NCI-H128 (cell line): ENCODE results near the gene CACNA2D3.

Source experiments
- DNase-seq: peaks from one replicate; lab custom pipeline; 2025; ENCODE audit not compliant: unreplicated experiment; lab: John Stamatoyannopoulos, UW

The CACNA2D3 gene

GRCh38 chr3:54895613-54896012 lies 773.3 kb downstream of the CACNA2D3 start:
- DNase-seq = no peak

- DNase-seq = no peak
Observed at GRCh38 chr3:54897028-54897711, 774.8 kb downstream of the CACNA2D3 start.

DNA sequence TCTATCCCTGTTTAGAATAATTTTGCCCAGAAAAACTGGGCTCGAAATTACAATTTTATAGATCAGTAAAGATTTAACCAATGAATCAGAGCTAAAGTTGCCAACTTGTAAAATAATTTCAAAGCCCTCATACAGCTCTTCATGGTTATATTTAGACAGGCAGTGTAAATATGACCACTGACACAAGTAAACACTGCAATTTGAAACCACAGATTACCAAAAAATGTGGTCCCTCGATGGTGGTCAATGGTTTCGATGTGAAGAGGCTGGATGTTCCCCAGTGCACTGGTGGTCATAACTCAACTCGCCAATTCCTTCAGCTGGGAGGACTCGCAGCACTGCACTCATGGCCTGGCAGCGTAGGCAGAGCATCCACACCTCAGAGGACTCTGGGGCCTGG lies 776.9 kb downstream of the CACNA2D3 start:
- no peak for DNase-seq

DNA sequence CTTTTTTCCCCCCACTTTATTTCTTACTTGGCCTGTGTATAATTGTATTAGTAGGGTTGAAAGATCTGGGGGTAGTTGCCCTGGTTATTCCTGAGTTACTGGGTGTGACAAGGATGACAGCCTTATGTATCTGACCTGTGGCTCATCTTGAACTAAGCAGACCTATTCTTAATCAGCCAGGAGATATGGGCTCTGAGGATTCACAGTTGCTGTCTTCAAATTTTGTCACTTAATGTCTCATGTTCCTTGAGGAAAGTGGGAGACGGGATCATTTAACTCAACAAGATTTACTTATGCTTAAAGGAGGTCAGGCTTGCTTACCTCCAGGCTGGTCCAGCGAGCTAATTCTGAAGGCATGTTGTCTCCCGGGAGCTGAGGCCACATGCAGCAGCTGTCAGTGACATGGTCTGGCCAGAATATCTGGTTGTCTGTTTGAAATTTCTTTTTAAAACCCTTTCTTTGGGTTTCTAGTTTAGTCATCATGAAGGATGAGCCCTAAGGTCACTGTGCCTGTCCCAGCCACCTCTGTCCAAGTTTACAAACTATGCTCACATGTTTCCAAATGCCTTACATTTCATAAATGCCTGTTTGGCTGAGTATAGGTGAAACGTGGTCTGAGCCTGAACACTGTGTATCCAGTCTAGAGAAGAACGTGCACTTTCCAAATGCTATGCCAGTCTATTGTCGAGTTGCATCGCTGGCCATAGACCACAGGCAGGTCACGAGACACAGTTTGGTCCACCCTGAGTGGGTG lies 778.7 kb downstream of the CACNA2D3 start:
- no peak for DNase-seq

DNA sequence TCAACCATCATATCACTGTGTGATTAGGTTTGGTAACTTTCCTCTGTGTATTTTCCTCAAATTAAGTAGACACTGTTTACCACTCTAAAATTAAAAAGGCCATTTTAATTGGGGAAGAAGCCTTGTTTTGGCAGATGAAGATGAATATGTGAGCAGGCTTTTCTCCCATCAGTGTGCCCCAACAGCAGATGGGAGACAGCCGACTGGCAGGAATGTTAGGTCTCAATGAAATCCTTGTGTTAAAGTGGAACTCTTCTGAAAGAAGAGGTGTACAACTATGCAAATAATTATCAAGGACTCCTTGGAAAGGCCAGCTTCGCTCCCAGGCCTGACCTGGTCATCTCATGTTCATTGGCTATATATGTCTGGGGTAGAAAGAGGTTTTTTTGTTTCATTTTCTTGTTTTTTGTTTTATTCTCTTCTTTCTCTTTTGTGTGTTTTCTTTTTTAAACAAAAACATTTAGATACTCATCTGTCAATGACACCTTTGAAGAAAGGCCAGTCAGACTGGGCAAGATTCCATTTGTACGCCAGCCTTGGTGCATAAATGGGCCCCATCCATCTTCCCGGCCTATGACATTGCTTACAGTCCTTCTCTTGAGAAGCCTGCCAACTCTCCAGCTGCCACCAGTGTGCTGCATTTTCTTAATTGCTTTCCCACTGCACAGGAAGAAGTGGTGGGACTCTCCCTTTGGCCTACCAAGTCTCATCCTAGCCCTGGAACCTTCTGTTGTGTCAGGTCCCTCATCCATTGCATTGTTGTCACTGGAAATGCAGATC lies 779.7 kb downstream of the CACNA2D3 start:
- no peak for DNase-seq

DNA sequence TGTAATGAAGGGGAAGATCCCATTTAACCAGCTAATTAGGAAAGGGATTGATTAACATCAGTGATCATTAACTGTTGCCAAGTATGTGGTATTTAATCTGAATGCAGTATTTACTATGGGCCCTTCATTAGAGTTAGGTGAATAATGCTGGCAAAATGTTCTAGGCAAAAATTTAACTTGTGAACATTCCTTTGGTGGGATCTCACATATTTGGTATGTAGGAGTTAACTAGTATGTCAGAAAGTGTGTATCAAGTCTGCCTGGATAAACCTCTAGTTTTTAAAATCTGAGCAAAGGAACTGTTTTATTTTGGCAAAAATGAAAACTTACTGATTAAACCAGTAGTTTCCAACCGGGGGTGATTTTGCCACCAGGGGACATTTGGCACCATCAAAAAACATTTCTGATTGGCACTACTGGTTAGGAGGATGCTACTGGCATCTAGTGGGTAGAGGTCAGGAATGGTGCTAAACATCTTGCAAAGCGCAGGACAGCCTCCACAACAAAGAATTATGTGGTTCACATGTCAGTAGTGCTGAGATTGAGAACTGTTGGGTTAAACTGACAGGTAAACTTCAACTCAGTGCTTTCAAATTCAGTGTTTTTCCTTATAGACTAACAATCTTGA lies 783.0 kb downstream of the CACNA2D3 start:
- no peak for DNase-seq

GRCh38 chr3:54905920-54906319 lies 783.6 kb downstream of the CACNA2D3 start:
- DNase-seq = peak; percentile 0

- no peak for DNase-seq
Observed at GRCh38 chr3:54906763-54907162, 784.4 kb downstream of the CACNA2D3 start.

DNA sequence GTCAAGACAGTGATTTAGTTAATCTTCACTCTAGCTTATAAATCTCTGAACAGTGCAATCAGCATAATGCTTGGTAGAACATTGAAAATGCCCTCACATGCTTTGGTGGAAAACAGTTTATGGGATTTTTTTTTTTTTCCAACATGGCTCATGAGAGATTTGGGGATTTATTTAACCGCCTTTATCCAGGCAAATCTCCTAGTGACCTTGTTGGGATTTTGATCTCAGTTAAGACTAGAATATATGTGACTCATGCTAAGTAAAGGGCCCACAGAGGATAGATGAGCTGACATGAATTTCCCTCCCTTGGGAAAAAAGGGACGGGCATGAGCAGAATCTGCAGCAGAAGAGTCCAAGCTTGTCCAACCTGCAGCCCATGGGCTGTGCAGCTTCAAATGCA lies 786.8 kb downstream of the CACNA2D3 start:
- no peak for DNase-seq

GRCh38 chr3:54914180-54914579 lies 791.8 kb downstream of the CACNA2D3 start:
- DNase-seq = no peak

DNA sequence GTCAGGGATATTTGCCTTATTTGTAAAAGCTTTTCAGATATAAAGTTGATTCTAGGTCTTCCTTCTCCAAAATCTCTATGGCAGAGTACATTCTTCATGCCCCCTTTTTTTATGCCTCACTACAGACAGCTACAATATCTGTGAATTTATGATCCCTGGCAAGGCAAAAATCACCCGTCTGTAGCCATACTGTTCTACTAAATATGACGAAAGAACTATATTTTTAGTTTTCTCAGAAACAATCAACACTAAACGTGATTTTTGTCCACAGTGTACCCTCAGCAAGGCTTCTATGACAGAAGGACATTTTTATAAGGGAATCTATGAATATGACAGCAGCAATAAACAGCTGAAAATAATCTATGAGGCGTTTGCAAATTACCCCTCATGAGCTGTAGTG lies 792.8 kb downstream of the CACNA2D3 start:
- no peak for DNase-seq

GRCh38 chr3:54915976-54916375 lies 793.6 kb downstream of the CACNA2D3 start:
- no peak for DNase-seq

DNA sequence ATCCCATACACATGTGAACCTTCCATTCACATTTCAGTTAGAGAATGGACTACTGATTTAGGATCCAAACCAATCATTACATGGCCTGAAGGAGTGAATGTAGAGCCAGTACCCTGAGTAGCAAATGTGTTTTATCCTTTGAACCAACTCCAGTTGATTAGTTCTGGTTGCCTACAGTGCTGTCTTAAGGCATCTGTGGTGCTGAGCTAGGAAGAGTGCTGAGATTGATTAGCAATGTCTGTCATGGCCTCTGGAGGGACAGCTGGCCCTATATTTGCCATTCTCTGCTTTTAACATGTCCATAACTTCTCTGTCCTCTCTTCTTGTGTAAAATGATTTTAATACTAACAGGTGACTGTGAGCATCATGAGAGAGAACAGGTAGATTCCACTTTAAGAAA lies 794.4 kb downstream of the CACNA2D3 start:
- DNase-seq = no peak

- DNase-seq = no peak
Observed at GRCh38 chr3:54917174-54917573, 794.8 kb downstream of the CACNA2D3 start.

GRCh38 chr3:54917862-54918261 lies 795.5 kb downstream of the CACNA2D3 start:
- DNase-seq = no peak

- no peak for DNase-seq
Observed at GRCh38 chr3:54918516-54918915, 796.2 kb downstream of the CACNA2D3 start.

- DNase-seq = no peak
Observed at GRCh38 chr3:54928046-54928770, 805.9 kb downstream of the CACNA2D3 start, which contains the start of gene LRTM1. Gene LRTM1, minus strand, starts transcription at chr3:54928059. Its CDS starts 148 bp downstream, at chr3:54927911.

- no peak for DNase-seq
Observed at GRCh38 chr3:54931182-54931581, 808.8 kb downstream of the CACNA2D3 start.

- no peak for DNase-seq
Observed at GRCh38 chr3:54932606-54933005, 810.3 kb downstream of the CACNA2D3 start.

DNA sequence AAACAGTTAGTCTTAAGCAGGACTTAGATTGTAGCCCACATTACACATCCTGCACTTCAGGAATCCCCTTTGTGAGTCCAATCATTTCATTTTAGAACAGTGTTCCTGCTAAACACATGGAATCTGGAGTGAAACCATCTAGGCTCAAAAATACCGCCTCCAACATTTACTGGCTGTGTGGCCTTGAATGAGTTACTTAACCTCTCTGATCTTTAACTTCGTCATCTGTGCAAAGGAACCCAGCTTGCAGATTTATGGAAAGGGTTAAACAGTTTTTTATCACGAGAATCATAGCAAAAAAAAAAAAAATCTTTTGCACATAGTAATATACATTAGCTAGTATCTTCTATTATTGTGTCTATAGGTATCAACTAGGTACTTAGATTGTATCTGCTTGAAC lies 813.5 kb downstream of the CACNA2D3 start:
- no peak for DNase-seq

- no peak for DNase-seq
Observed at GRCh38 chr3:54936561-54936960, 814.2 kb downstream of the CACNA2D3 start.
